SK-N-SH treated with all-trans-retinoic acid at 6 μM for 48 hours (cell line): Measurements from ENCODE around the gene UBE2Q1.

Experiments
- ATAC-seq: fragments of 200-7000 bp; cut with Tn5 transposase; 3 replicates; pipeline ENCODE4 v1.9.1; 2020; ENCODE audit warnings: mild to moderate bottlenecking, moderate library complexity
- ARNTL ChIP-seq: fragments of 450-650 bp; formaldehyde crosslinking; IDR thresholded peaks from 2 replicates; pipeline ENCODE4 v1.5.0; 2020; ENCODE audit warnings: low read depth, mild to moderate bottlenecking, moderate library complexity, borderline replicate concordance
- BACH2 ChIP-seq: fragments of 250-450 bp; sonication (Bioruptor Pico); IDR thresholded peaks from 2 replicates; pipeline ENCODE4 v1.9.0; 2021; ENCODE audit warnings: mild to moderate bottlenecking, borderline replicate concordance
- CSDC2 ChIP-seq: fragments of 250-450 bp; sonication (Bioruptor Pico); IDR thresholded peaks from 2 replicates; pipeline ENCODE4 v1.5.0; 2020; ENCODE audit warnings: mild to moderate bottlenecking, moderate library complexity
- ISL1 ChIP-seq: fragments of 250-450 bp; sonication (Bioruptor Pico); IDR thresholded peaks from 2 replicates; pipeline ENCODE4 v2.1.2; 2022; ENCODE audit warnings: mild to moderate bottlenecking, moderate library complexity
- OSR1 ChIP-seq: fragments of 250-450 bp; sonication (Bioruptor Pico); IDR thresholded peaks from 2 replicates; pipeline ENCODE4 v1.8.0; 2022; ENCODE audit warnings: moderate library complexity, mild to moderate bottlenecking, inconsistent platforms
- PATZ1 ChIP-seq: fragments of 250-450 bp; sonication (Bioruptor Pico); IDR thresholded peaks from 2 replicates; pipeline ENCODE4 v1.8.0; 2020; ENCODE audit warnings: mild to moderate bottlenecking, moderate library complexity, borderline replicate concordance
- POU6F1 ChIP-seq: fragments of 250-450 bp; sonication (Bioruptor Pico); IDR thresholded peaks from 2 replicates; pipeline ENCODE4 v1.8.0; 2021; ENCODE audit warnings: low read depth, mild to moderate bottlenecking, moderate library complexity, borderline replicate concordance
- PPARA ChIP-seq: fragments of 250-450 bp; sonication (Bioruptor Pico); IDR thresholded peaks from 2 replicates; pipeline ENCODE4 v1.5.0; 2020; ENCODE audit warnings: mild to moderate bottlenecking, borderline replicate concordance
- RARB ChIP-seq: fragments of 250-450 bp; sonication (Bioruptor Pico); IDR thresholded peaks from 2 replicates; pipeline ENCODE4 v1.8.0; 2021; ENCODE audit warnings: mild to moderate bottlenecking, moderate library complexity
- SNAI2 ChIP-seq: fragments of 250-450 bp; sonication (Bioruptor Pico); IDR thresholded peaks from 2 replicates; pipeline ENCODE4 v1.5.0; 2020; ENCODE audit warnings: mild to moderate bottlenecking, moderate library complexity
- TCF4 ChIP-seq: fragments of 250-450 bp; sonication (Bioruptor Pico); IDR thresholded peaks from 2 replicates; pipeline ENCODE4 v1.8.0; 2021; ENCODE audit warnings: mild to moderate bottlenecking, moderate library complexity, borderline replicate concordance
- TOX ChIP-seq: fragments of 250-450 bp; sonication (Bioruptor Pico); IDR thresholded peaks from 2 replicates; pipeline ENCODE4 v1.8.0; 2021; ENCODE audit warnings: mild to moderate bottlenecking, moderate library complexity, borderline replicate concordance
- TSHZ2 ChIP-seq: fragments of 250-450 bp; sonication (Bioruptor Pico); IDR thresholded peaks from 2 replicates; pipeline ENCODE4 v1.5.0; 2020; ENCODE audit warnings: mild to moderate bottlenecking, moderate library complexity
- ZC3H10 ChIP-seq: fragments of 250-450 bp; sonication (Bioruptor Pico); IDR thresholded peaks from 2 replicates; pipeline ENCODE4 v1.5.1; 2021; ENCODE audit warnings: mild to moderate bottlenecking, moderate library complexity
- ZFP3 ChIP-seq: fragments of 250-450 bp; sonication (Bioruptor Pico); IDR thresholded peaks from 2 replicates; pipeline ENCODE4 v1.5.0; 2020; ENCODE audit warnings: mild to moderate bottlenecking, moderate library complexity
- ZNF565 ChIP-seq: fragments of 450-650 bp; formaldehyde crosslinking; conservative IDR thresholded peaks from 2 replicates; pipeline ENCODE4 v1.5.0; 2020; ENCODE audit warnings: low read depth, mild to moderate bottlenecking, moderate library complexity
- ZNF70 ChIP-seq: fragments of 450-650 bp; formaldehyde crosslinking; IDR thresholded peaks from 2 replicates; pipeline ENCODE4 v1.5.0; 2020; ENCODE audit warnings: mild to moderate bottlenecking, moderate library complexity
- ZNF8 ChIP-seq: fragments of 450-650 bp; formaldehyde crosslinking; IDR thresholded peaks from 2 replicates; pipeline ENCODE4 v1.5.0; 2020; ENCODE audit warnings: mild to moderate bottlenecking, moderate library complexity
- TF ChIP-seq, protein P1 (sequence below): fragments of 250-450 bp; sonication (Bioruptor Pico); IDR thresholded peaks from 2 replicates; pipeline ENCODE4 v1.5.1; 2020; ENCODE audit warnings: low read depth, mild to moderate bottlenecking, moderate library complexity
- TF ChIP-seq, protein P2 (sequence below): fragments of 250-450 bp; sonication (Bioruptor Pico); IDR thresholded peaks from 2 replicates; pipeline ENCODE4 v1.5.1; 2021; ENCODE audit warnings: mild to moderate bottlenecking, moderate library complexity

The UBE2Q1 gene

GRCh38 chr1:154575147-154575927 is 16.9 kb upstream of the UBE2Q1 start:
- peak; percentile 4; the same call in 2 of the 3 replicates for ATAC-seq
- TF ChIP-seq ZNF70 (CRISPR knock-in tag), result no peak
- TF ChIP-seq ZFP3 (CRISPR knock-in tag), result peak; percentile 91
- no peak for TF ChIP-seq ISL1 (CRISPR knock-in tag)

- TF ChIP-seq POU6F1 (CRISPR knock-in tag), result no peak
- TF ChIP-seq PPARA (CRISPR knock-in tag), result no peak
- TF ChIP-seq, protein P1, sequence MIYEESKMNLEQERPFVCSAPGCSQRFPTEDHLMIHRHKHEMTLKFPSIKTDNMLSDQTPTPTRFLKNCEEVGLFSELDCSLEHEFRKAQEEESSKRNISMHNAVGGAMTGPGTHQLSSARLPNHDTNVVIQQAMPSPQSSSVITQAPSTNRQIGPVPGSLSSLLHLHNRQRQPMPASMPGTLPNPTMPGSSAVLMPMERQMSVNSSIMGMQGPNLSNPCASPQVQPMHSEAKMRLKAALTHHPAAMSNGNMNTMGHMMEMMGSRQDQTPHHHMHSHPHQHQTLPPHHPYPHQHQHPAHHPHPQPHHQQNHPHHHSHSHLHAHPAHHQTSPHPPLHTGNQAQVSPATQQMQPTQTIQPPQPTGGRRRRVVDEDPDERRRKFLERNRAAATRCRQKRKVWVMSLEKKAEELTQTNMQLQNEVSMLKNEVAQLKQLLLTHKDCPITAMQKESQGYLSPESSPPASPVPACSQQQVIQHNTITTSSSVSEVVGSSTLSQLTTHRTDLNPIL (CRISPR knock-in tag), result no peak
- no peak for TF ChIP-seq RARB (CRISPR knock-in tag)
- no peak for TF ChIP-seq CSDC2 (CRISPR knock-in tag)
- TF ChIP-seq TCF4 (CRISPR knock-in tag), result no peak
- TF ChIP-seq ZNF565, result no peak
- TF ChIP-seq ISL1 (CRISPR knock-in tag), result no peak
- peak; percentile 45 for ATAC-seq
Observed at GRCh38 chr1:154574716-154575115, 16.3 kb upstream of the UBE2Q1 start.

DNA sequence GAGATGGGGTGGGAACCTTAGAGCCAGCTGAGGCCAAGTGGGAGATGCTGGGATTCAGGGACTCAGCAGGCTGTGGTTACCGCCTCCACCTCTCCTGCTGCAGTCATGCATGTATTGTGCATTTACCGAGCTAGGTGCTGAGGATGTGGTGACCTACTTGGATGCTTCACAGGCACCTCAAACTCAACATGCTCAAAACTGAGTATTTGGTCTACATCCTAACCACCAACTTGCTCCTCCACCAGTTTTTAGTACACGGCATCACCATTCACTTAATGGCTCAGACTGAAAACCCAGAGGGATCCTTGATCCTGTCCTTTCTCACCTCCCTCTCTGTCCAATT is 14.7 kb upstream of the UBE2Q1 start:
- ATAC-seq, result no peak
- TF ChIP-seq ARNTL (no peak), ZNF8 (no peak), ZNF70 (CRISPR knock-in tag) (no peak), BACH2 (CRISPR knock-in tag) (no peak), TCF4 (CRISPR knock-in tag) (no peak), OSR1 (CRISPR knock-in tag) (no peak), PATZ1 (CRISPR knock-in tag) (no peak), TSHZ2 (CRISPR knock-in tag) (no peak), SNAI2 (CRISPR knock-in tag) (no peak), TOX (CRISPR knock-in tag) (no peak), CSDC2 (CRISPR knock-in tag) (no peak), RARB (CRISPR knock-in tag) (no peak), ZC3H10 (CRISPR knock-in tag) (no peak)
- TF ChIP-seq, protein P1 (CRISPR knock-in tag), result no peak
- TF ChIP-seq, protein P2, sequence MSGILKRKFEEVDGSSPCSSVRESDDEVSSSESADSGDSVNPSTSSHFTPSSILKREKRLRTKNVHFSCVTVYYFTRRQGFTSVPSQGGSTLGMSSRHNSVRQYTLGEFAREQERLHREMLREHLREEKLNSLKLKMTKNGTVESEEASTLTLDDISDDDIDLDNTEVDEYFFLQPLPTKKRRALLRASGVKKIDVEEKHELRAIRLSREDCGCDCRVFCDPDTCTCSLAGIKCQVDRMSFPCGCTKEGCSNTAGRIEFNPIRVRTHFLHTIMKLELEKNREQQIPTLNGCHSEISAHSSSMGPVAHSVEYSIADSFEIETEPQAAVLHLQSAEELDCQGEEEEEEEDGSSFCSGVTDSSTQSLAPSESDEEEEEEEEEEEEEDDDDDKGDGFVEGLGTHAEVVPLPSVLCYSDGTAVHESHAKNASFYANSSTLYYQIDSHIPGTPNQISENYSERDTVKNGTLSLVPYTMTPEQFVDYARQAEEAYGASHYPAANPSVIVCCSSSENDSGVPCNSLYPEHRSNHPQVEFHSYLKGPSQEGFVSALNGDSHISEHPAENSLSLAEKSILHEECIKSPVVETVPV (CRISPR knock-in tag), result no peak
